ENCODE measurements around the gene TTLL13. TPM values are rescaled to one million over a fixed set of nuclear protein-coding genes. Genes with fewer than 3 reads are reported as not detected.

Gene TTLL13
- total RNA-seq, 4 donors from 2014 or later = 0.27 TPM; not detected in 3

GRCh38 chr15:90264671-90265070 lies 15.3 kb downstream of the TTLL13 start:
- TF ChIP-seq POLR2A (IDR thresholded peaks at IDR 0.05) = no peak
- peak in 2 of 3 donors; percentile 75 to 83 for TF ChIP-seq POLR2AphosphoS5 (IDR thresholded peaks at IDR 0.05)
- Histone ChIP-seq H3K4me3 (peak overlapping the region; percentile 59 to 78 (median 70)), H3K27ac (peak overlapping the region; percentile 95 to 99 (median 98)), H3K27me3 (no peaks in the 10 kb centered on the region), H3K4me1 (peaks cover 32 to 50% (median 39%) of the 10 kb centered on the region in 4 donors), H3K9me3 (no peaks in the 10 kb centered on the region), H3K36me3 (peaks cover 0 to 6% (median 2%) of the 10 kb centered on the region in 4 donors)
- in situ Hi-C loops (cut with MboI; ENCODE audit: low pct_ligation_motif_present in 1 of 4, low pct_unique_long_range_greater_than_20kb in 1 of 4, low sequenced_read_pairs in 3 of 4) = no loop called here
- WGBS, 2 donors (ENCODE audit: low coverage in 1 of 2) = 28% methylated on average over 4 of the region's 4 CpGs; no CpG with 5 or more reads in 1 of the 2 donors
- intact Hi-C loops (cut with DNase I; ENCODE audit: low total_unique reads) = no loop called here
- DNase-seq = peak; percentile 73

- H3K36me3 ChIP-seq = peaks cover 0 to 11% (median 3%) of the 10 kb centered on the region in 4 donors
- peak; percentile 95 for DNase-seq
- no peaks in the 10 kb centered on the region for H3K9me3 ChIP-seq
- H3K4me1 ChIP-seq = peaks cover 32 to 56% (median 40%) of the 10 kb centered on the region in 4 donors
- 0% methylated on average over 52 of the region's 59 CpGs; no CpG with 5 or more reads in 1 of the 2 donors for WGBS, 2 donors (ENCODE audit: low coverage in 1 of 2)
- H3K27me3 ChIP-seq = no peaks in the 10 kb centered on the region
- peak within 1 kb of the TSS; percentile 95 to 99 (median 98) for H3K27ac ChIP-seq
- in situ Hi-C loops (cut with MboI; ENCODE audit: low pct_ligation_motif_present in 1 of 4, low pct_unique_long_range_greater_than_20kb in 1 of 4, low sequenced_read_pairs in 3 of 4) = no loop called here
- TF ChIP-seq POLR2AphosphoS5 (IDR thresholded peaks at IDR 0.05) (peak; percentile 91 to 97 (median 94)), CTCF (IDR thresholded peaks at IDR 0.05) (no peak), POLR2A (IDR thresholded peaks at IDR 0.05) (peak; percentile 91), EP300 (IDR thresholded peaks at IDR 0.05; ENCODE audit: low read depth) (no peak)
- intact Hi-C loops (cut with DNase I; ENCODE audit: low total_unique reads) = no loop called here
- peak within 1 kb of the TSS; percentile 59 to 78 (median 70) for H3K4me3 ChIP-seq
Measured at GRCh38 chr15:90265271-90266060, 16.1 kb downstream of the TTLL13 start, which contains the start of gene NGRN. Gene NGRN, plus strand, starts transcription at chr15:90265672. Its CDS starts 41 bp downstream, at chr15:90265713.

- peaks cover 32 to 56% (median 40%) of the 10 kb centered on the region in 4 donors for H3K4me1 ChIP-seq
- DNase-seq = peak; percentile 40
Measured at GRCh38 chr15:90266061-90266431, 16.7 kb downstream of the TTLL13 start.

GRCh38 chr15:90266485-90266884 lies 17.1 kb downstream of the TTLL13 start:
- 2 to 10% methylated on average over 15 of the region's 15 CpGs for WGBS, 2 donors (ENCODE audit: low coverage in 1 of 2)
- Histone ChIP-seq H3K36me3 (peaks cover 0 to 21% (median 4%) of the 10 kb centered on the region in 4 donors), H3K4me1 (peaks cover 32 to 56% (median 40%) of the 10 kb centered on the region in 4 donors), H3K27me3 (no peaks in the 10 kb centered on the region), H3K27ac (peak overlapping the region; percentile 95 to 99 (median 98)), H3K4me3 (peak overlapping the region; percentile 59 to 78 (median 70)), H3K9me3 (no peaks in the 10 kb centered on the region)
- TF ChIP-seq POLR2AphosphoS5 (IDR thresholded peaks at IDR 0.05) = peak in 1 of 3 donors; percentile 17
- no peak for TF ChIP-seq EP300 (IDR thresholded peaks at IDR 0.05; ENCODE audit: low read depth)
- in situ Hi-C loops (cut with MboI; ENCODE audit: low pct_ligation_motif_present in 1 of 4, low pct_unique_long_range_greater_than_20kb in 1 of 4, low sequenced_read_pairs in 3 of 4) = no loop called here
- intact Hi-C loops (cut with DNase I; ENCODE audit: low total_unique reads) = no loop called here
- peak; percentile 34 for DNase-seq

More at GRCh38 chr15:90266061-90266431, 16.7 kb downstream of the TTLL13 start:
- peaks cover 0 to 17% (median 3%) of the 10 kb centered on the region in 4 donors for H3K36me3 ChIP-seq
- H3K4me3 ChIP-seq = peak overlapping the region; percentile 59 to 78 (median 70)
- no peaks in the 10 kb centered on the region for H3K9me3 ChIP-seq
- in situ Hi-C loops (cut with MboI; ENCODE audit: low pct_ligation_motif_present in 1 of 4, low pct_unique_long_range_greater_than_20kb in 1 of 4, low sequenced_read_pairs in 3 of 4) (no loop called here), intact Hi-C loops (cut with DNase I; ENCODE audit: low total_unique reads) (no loop called here)
- TF ChIP-seq POLR2A (IDR thresholded peaks at IDR 0.05) = no peak
- no peak for TF ChIP-seq EP300 (IDR thresholded peaks at IDR 0.05; ENCODE audit: low read depth)
- no peak for TF ChIP-seq POLR2AphosphoS5 (IDR thresholded peaks at IDR 0.05)
- TF ChIP-seq CTCF (IDR thresholded peaks at IDR 0.05) = no peak
- H3K27me3 ChIP-seq = no peaks in the 10 kb centered on the region
- WGBS, 2 donors (ENCODE audit: low coverage in 1 of 2) = 4% methylated on average over 14 of the region's 16 CpGs; no CpG with 5 or more reads in 1 of the 2 donors
- H3K27ac ChIP-seq = peak overlapping the region; percentile 95 to 99 (median 98)

- peak overlapping the region; percentile 32 to 99 (median 97) for H3K27ac ChIP-seq
- H3K27me3 ChIP-seq = no peaks in the 10 kb centered on the region
- peaks cover 0 to 25% (median 10%) of the 10 kb centered on the region in 4 donors for H3K36me3 ChIP-seq
- 25 to 35% methylated on average over 1 of the region's 1 CpG for WGBS, 2 donors (ENCODE audit: low coverage in 1 of 2)
- no peaks in the 10 kb centered on the region for H3K9me3 ChIP-seq
- peak overlapping the region in 1 of 4 donors; percentile 69 for H3K4me3 ChIP-seq
- H3K4me1 ChIP-seq = peaks cover 32 to 51% (median 40%) of the 10 kb centered on the region in 4 donors
- in situ Hi-C loops (cut with MboI; ENCODE audit: low pct_ligation_motif_present in 1 of 4, low pct_unique_long_range_greater_than_20kb in 1 of 4, low sequenced_read_pairs in 3 of 4) (no loop called here), intact Hi-C loops (cut with DNase I; ENCODE audit: low total_unique reads) (no loop called here)
- no peak for DNase-seq
- TF ChIP-seq EP300 (IDR thresholded peaks at IDR 0.05; ENCODE audit: low read depth) = no peak
- no peak for TF ChIP-seq CTCF (IDR thresholded peaks at IDR 0.05)
- no peak for TF ChIP-seq POLR2AphosphoS5 (IDR thresholded peaks at IDR 0.05)
- TF ChIP-seq POLR2A (IDR thresholded peaks at IDR 0.05) = no peak
Measured at GRCh38 chr15:90268415-90268814, 19.1 kb downstream of the TTLL13 start.
